Natural killer cell (primary cell): ENCODE results near the gene NUDCD3. TPM values are rescaled to one million over a fixed set of nuclear protein-coding genes. Genes with fewer than 3 reads are reported as not detected.
A peak's percentile ranks its signal among the peaks of the same experiment; 100 is the strongest.

Experiments used
- ATAC-seq, 3 donors: fragments of 150-1000 bp in 2 of 3; fragments of 200-7000 bp in 1 of 3; cut with Tn5 transposase; 1 replicate in 1 of 3; 2 replicates in 2 of 3; pipeline ENCODE4 v1.10.0; 2021; ENCODE audit warnings: mild to moderate bottlenecking in 2 of 3, moderate library complexity in 2 of 3
- DNase-seq, 2 donors: peaks; one replicate each; pipeline versions ENCODE4 v3.0.0 to v3.0.0-alpha.2; 2013 to 2021; ENCODE audit warnings: mixed read lengths in 1 of 2
- H3K27ac ChIP-seq: one replicate; pipeline ENCODE4 v1.5.1; 2013; ENCODE audit warnings: mild to moderate bottlenecking, low read length
- H3K27me3 ChIP-seq: one replicate; pipeline ENCODE4 v1.6.1; 2013; ENCODE audit warnings: low read length; ENCODE audit not compliant: control insufficient read depth, insufficient read depth
- H3K36me3 ChIP-seq: one replicate; pipeline ENCODE4 v1.6.1; 2013; ENCODE audit warnings: low read length; ENCODE audit not compliant: control insufficient read depth, insufficient read depth
- H3K4me1 ChIP-seq: one replicate; pipeline ENCODE4 v1.6.1; 2013; ENCODE audit warnings: low read length; ENCODE audit not compliant: control insufficient read depth, insufficient read depth
- H3K4me3 ChIP-seq: one replicate; pipeline ENCODE4 v1.5.1; 2013; ENCODE audit warnings: low read length
- H3K9me3 ChIP-seq: one replicate; pipeline ENCODE4 v1.6.1; 2013; ENCODE audit warnings: low read length; ENCODE audit not compliant: control insufficient read depth, insufficient read depth
- H3K27ac Mint-ChIP-seq, 2 donors: one replicate each; pipeline ENCODE4 v1.8.0; 2022; ENCODE audit warnings: mild to moderate bottlenecking in 2 of 2, mixed read lengths in 2 of 2, moderate library complexity in 1 of 2
- H3K27me3 Mint-ChIP-seq, 2 donors: one replicate each; pipeline ENCODE4 v1.8.0; 2022; ENCODE audit warnings: low read depth in 2 of 2, mixed read lengths in 2 of 2
- H3K36me3 Mint-ChIP-seq: one replicate; pipeline ENCODE4 v1.8.0; 2022; ENCODE audit warnings: mixed read lengths
- H3K4me1 Mint-ChIP-seq, 2 donors: one replicate each; pipeline ENCODE4 v1.8.0; 2022; ENCODE audit warnings: mixed read lengths in 2 of 2
- H3K4me3 Mint-ChIP-seq: one replicate; pipeline ENCODE4 v1.8.0; 2022; ENCODE audit warnings: mild to moderate bottlenecking, moderate library complexity, mixed read lengths
- H3K9me3 Mint-ChIP-seq, 2 donors: one replicate each; pipeline ENCODE4 v1.8.0; 2022; ENCODE audit warnings: mixed read lengths in 2 of 2
- CTCF ChIP-seq: fragments of 200-600 bp; IDR thresholded peaks from one replicate; pipeline ENCODE4 v1.8.0; 2022; ENCODE audit warnings: antibody characterized with exemption
- WGBS: methylation state at CpG from one replicate; pipeline ENCODE4 v1.1.7; 2013; ENCODE audit warnings: missing lambda C conversion rate; ENCODE audit not compliant: insufficient coverage; 5-methylcytosine and 5-hydroxymethylcytosine counted together
- intact Hi-C: fragments of 100-400 bp; cut with micrococcal nuclease; formaldehyde crosslinking; loops from one replicate; pipeline ENCODE4 v1.14.2; 2022
- total RNA-seq, 4 donors: library from RNA; stranded (reverse); fragments of 120-200 nt in 1 of 4; gene quantifications; one replicate each; pipeline versions ENCODE4 v1.2.3 to v1.2.4, GENCODE V29; 2013 to 2022

Gene NUDCD3
- total RNA-seq, 3 donors from 2014 or later (not counting 1 experiment from before 2014, with no cell fraction given), result 50.1 to 79.9 (median 68.7) TPM

- no peak for TF ChIP-seq CTCF
- no peak for ATAC-seq
- Histone ChIP-seq H3K4me3 (no peak overlapping the region), H3K9me3 (no peaks in the 10 kb centered on the region), H3K27ac (no peak overlapping the region), H3K27me3 (no peaks in the 10 kb centered on the region), H3K4me1 (peaks cover 2% of the 10 kb centered on the region), H3K36me3 (no peaks in the 10 kb centered on the region)
- peaks cover 24 to 27% of the 10 kb centered on the region in 2 donors for H3K27me3 Mint-ChIP-seq
- no CpG with 5 or more reads among the region's 2 CpGs for WGBS
- no peak overlapping the region for H3K4me3 Mint-ChIP-seq
- no peak for DNase-seq
- peaks cover 10% of the 10 kb centered on the region in 2 donors for H3K4me1 Mint-ChIP-seq
- H3K36me3 Mint-ChIP-seq, result no peaks in the 10 kb centered on the region
- no peaks in the 10 kb centered on the region for H3K9me3 Mint-ChIP-seq
- intact Hi-C loops, result no loop called here
- H3K27ac Mint-ChIP-seq, result no peak overlapping the region
These were observed 4.5 kb upstream of the NUDCD3 start for GRCh38 chr7:44494960-44495359.

GRCh38 chr7:44491229-44491628, 771 bp upstream of the NUDCD3 start:
- no peaks in the 10 kb centered on the region for H3K9me3 ChIP-seq
- Mint-ChIP-seq H3K9me3 (no peaks in the 10 kb centered on the region), H3K27me3 (peaks cover 8 to 17% of the 10 kb centered on the region in 2 donors), H3K4me3 (peak overlapping the region; percentile 92), H3K27ac (peak overlapping the region; percentile 85 to 88), H3K4me1 (peaks cover 35% of the 10 kb centered on the region in 2 donors), H3K36me3 (no peaks in the 10 kb centered on the region)
- H3K27ac ChIP-seq, result peak overlapping the region; percentile 81
- no CpG with 5 or more reads among the region's 3 CpGs for WGBS
- H3K27me3 ChIP-seq, result no peaks in the 10 kb centered on the region
- intact Hi-C loops, result no loop called here
- peaks cover 10% of the 10 kb centered on the region for H3K4me1 ChIP-seq
- DNase-seq (no peak), ATAC-seq (no peak)
- H3K4me3 ChIP-seq, result peak overlapping the region; percentile 51
- no peak for TF ChIP-seq CTCF
- H3K36me3 ChIP-seq, result no peaks in the 10 kb centered on the region

- no peak for TF ChIP-seq CTCF
- peak overlapping the region; percentile 51 for H3K4me3 ChIP-seq
- Mint-ChIP-seq H3K4me3 (peak overlapping the region; percentile 92), H3K9me3 (no peaks in the 10 kb centered on the region), H3K27me3 (peaks cover 6% of the 10 kb centered on the region in 2 donors), H3K4me1 (peaks cover 40 to 44% of the 10 kb centered on the region in 2 donors), H3K27ac (peak overlapping the region; percentile 85 to 88), H3K36me3 (no peaks in the 10 kb centered on the region)
- intact Hi-C loops, result loop anchor here (5.0 kb wide), 1 partner anchor 357 kb away; the partner anchor contains the start of gene H2AZ2
- ATAC-seq (peak; percentile 25 to 39 (median 25)), DNase-seq (peak in 1 of 2 donors; percentile 72)
- no peaks in the 10 kb centered on the region for H3K9me3 ChIP-seq
- H3K27ac ChIP-seq, result peak overlapping the region; percentile 81
- under 1% methylated on average over 19 of the region's 19 CpGs for WGBS
- peaks cover 10% of the 10 kb centered on the region for H3K4me1 ChIP-seq
- no peaks in the 10 kb centered on the region for H3K36me3 ChIP-seq
- H3K27me3 ChIP-seq, result no peaks in the 10 kb centered on the region
These were observed 505 bp downstream of the NUDCD3 start for GRCh38 chr7:44489955-44490350.

GRCh38 chr7:44488955-44489354, 1.5 kb downstream of the NUDCD3 start:
- H3K4me1 ChIP-seq, result peaks cover 10% of the 10 kb centered on the region
- no peaks in the 10 kb centered on the region for H3K27me3 ChIP-seq
- H3K4me3 ChIP-seq, result no peak overlapping the region
- H3K27ac ChIP-seq, result no peak overlapping the region
- H3K36me3 ChIP-seq, result peaks cover 9% of the 10 kb centered on the region
- ATAC-seq (no peak), DNase-seq (no peak)
- Mint-ChIP-seq H3K27me3 (peaks cover 0 to 1% of the 10 kb centered on the region in 2 donors), H3K4me1 (peaks cover 46 to 52% of the 10 kb centered on the region in 2 donors), H3K27ac (peak overlapping the region; percentile 85 to 88), H3K36me3 (peaks cover 10% of the 10 kb centered on the region), H3K4me3 (peak overlapping the region; percentile 92), H3K9me3 (no peaks in the 10 kb centered on the region)
- no peaks in the 10 kb centered on the region for H3K9me3 ChIP-seq
- TF ChIP-seq CTCF, result no peak
- WGBS, result 95% methylated on average over 3 of the region's 3 CpGs
- intact Hi-C loops, result loop anchor here (5.0 kb wide), 1 partner anchor 358 kb away; the partner anchor contains the start of gene H2AZ2
